GM12892 (cell line): ENCODE data around the gene ZNF865.

Experiments used
- POLR2A ChIP-seq: IDR thresholded peaks from 2 replicates; pipeline ENCODE4 v1.6.1; 2011; ENCODE audit warnings: low read depth, low read length, control low read depth
- POLR2AphosphoS5 ChIP-seq: IDR thresholded peaks from 2 replicates; pipeline ENCODE4 v1.6.1; 2011; ENCODE audit warnings: low read depth, low read length, control low read depth
- TAF1 ChIP-seq: IDR thresholded peaks from 2 replicates; pipeline ENCODE4 v1.6.1; 2011; ENCODE audit warnings: low read depth, mild to moderate bottlenecking, control low read depth, low read length, borderline replicate concordance

- no peak for TF ChIP-seq POLR2AphosphoS5
- no peak for TF ChIP-seq POLR2A
- TF ChIP-seq TAF1, result no peak
These were observed 7.4 kb upstream of the ZNF865 start for GRCh38 chr19:55598034-55598433.
